Measurements from ENCODE around the gene PIM3.

Gene PIM3

GRCh38 chr22:50008151-50009040, 47.8 kb downstream of the PIM3 start:
- no peak for DNase-seq

DNA sequence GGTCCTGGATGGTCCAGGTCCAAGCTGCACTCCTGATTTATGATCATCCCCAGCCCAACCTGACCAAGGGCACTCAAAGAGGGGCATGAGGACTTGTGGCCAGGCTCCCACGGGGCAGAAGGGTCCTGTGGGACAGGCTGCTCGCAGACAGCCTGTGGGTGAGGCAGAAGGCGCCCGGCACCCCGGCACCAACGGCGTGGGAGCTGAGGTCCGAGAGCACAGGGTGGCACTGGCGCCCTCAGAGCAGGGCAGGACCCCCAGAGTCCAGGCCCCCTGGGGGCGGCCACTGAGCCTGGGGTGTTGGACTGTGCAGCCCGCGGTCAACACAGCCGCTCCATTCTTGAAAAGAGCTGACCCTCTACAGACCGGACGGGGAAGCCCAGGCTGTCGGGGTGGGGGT, 48.7 kb downstream of the PIM3 start:
- DNase-seq = no peak

DNA sequence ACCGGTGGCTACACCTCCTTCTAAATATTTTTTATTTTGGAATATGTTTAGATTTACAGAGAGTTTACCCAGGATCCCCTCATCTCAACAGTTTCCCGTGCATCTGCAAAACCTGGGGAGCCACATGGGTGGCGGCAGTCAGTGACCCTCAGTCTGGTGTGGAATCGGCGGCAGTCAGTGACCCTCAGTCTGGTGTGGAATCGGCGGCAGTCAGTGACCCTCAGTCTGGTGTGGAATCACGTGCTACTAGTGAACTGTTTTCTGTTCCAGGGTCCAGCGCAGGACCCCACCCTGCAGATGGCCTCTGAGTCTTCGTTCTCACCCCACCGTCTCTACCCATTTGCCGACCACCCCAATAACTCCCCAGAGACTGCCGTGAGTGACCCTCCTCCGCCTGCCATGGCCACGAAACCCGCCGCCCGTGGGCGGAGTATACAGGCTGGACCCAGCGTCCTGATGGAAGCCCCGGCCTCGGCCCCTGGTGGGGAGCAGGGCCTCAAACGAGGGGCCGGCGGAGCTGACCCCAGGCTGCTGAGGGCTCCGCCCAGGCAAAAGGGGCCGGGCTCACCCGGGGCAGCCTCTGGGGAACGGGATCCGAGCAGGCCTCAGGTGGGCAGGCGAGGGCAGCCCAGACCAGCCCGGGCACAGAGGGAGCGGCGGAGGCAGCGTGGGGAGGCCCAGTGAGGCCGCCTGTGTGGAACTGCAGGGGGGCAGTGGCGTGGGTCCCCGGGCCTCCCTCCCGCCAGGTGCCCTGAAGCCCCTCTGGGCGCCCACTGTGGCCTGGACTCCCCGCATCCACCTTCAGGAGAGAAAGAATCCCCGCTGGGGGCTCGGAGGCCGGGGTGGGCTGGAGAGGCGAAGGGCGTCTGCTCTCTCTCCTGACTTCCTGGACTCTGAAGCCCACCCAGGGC, 49.4 kb downstream of the PIM3 start:
- DNase-seq = no peak

GRCh38 chr22:50010676-50011446, 50.3 kb downstream of the PIM3 start:
- no peak for DNase-seq

DNA sequence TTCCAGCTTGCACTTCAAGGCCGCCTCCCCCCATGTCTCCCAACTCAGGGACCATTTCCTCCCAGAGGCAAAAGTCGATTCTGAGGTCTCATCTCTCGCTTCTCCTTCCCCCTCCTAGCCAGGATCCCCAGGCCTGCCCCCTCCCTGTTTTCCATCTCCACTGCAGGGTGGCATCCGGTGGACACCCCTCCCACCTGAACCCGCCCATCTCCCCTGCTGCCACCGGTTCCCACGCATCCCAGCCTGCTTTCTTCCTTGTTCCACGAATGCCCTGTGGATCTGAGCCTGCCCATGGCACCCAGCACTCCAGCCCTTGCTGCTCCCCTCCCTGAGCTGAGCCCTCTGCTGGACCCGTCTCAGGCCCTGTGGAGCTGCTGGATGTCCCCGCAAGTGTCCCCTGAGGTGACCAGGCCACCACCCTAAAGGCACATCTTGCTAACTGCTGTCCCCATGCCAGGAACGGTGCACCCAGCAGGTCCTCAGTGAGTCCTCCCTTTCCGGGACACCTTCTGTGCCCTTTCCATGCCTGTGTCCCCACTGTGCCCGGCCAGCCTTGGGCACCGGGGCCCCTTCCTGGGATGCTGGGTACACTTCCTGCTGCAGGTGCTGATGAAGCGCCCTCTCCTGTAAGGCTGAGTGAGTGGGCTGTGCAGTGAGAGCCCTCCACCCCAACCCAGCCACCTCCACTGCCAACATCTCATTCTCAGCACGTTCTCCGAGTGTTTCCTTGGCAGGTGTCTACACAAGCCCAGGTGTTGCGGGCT, 51.1 kb downstream of the PIM3 start:
- DNase-seq = no peak

DNA sequence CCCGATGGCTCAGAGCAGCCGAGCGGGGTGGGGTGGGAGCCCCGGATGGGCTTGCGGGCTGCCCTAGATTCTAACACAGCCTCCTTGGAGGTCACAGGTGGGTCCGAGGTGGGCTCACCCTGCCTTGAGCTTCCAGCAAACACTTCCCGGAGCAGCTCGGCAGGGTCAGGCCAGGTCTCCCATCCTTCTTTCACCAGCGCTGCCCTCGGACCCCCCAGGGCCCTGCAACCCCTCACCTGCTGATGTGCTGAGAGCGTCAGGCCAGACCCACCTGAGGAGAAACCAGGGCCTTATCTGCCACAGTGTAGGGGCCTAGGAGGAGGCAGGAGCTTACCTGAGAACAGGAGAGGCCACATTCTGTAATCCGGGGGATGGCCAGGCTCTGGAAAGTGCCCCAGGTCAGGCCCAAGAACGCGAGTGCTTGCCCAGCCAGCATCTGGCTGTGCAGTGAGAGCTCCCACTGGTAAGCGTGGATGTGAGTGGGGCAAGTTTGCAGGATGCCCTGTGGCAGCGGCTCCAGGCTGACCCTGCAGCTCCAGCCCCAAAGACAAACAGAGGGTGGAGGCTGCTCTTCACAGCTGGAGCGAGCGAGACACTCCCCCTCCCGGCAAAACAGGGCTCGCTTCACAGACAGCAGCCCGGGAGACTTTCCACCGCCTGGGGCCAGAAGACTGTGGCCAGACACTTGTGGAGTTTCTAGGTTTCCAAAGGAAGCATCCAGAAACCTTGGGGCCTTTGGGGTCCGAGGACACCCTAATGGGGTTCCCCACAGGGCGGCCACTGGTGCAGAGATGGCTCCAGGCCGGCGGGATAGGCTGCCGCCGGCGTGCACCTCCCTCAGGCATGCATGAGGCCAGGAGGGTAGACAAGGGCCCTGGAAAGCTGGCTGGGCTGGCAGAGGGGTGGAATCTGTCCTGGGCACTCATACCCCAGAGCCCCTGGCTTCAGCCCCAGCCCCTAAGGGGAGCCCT, 51.9 kb downstream of the PIM3 start, which contains the start of gene IL17REL:
IL17REL (minus strand) TSS at position 555 of the 971 bp plus-strand sequence; CDS start at position 436, 119 bp downstream.
- DNase-seq = no peak

All from inflammatory macrophage (primary cell).